Measurements from ENCODE around the gene RPA1.

Gene RPA1

DNA sequence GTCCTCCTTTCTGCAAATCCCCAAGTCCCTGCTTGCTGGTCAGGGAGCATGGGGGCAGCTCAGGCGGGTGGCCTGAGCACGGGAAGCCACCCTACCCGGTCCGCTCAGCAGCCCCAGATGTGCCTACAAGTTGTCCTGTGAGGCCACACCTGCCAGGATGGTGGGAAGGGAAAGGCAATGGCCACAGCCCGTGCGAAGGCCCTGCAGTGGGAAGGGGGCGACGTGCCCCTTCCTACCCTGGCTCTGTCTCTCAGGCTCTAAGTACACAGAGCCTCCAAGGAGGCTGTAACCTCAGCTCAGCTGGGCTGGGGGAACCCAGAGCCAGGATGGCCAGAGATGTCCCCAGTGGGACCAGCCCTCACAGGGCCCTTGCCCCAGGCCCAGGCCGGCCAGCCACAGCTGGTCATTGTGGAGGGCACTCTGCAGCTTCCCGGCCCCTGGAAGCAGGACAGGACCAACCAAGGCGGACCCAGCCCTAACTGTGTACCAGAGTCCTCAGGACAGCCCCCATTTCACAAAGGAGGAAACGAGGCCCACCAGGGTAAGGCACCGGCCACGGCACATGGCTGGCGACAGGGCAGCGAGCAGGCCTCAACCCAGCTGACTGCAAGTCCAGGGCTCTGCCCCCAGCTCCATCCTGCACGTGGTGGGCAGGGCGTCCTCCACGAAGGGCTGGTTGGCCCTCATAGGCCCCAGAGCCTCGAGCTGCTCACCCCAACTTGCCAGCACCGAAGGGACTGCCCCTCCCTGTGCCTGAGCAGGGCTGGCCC lies 113.0 kb downstream of the RPA1 start:
- DNase-seq (ENCODE audit: low read depth) = no peak

DNA sequence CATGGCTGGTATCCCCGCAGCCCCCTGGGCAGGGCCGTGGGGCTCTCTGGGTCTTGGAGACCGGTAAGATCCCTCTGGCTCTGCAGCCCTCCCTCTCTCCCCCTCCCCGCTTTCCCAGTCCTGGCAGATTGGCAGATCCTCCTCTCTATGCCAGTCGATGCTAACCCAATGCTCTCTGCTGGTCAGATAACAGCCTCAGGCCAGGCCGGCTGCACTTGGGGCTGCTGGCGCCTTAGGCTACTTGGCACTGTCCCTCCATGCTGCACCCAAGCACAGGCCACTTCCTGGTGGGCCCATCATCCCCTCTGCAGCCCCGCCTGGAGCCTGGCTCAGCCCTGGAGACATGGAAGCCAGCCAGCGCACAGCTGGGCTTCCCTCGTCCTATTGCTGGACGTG lies 113.6 kb downstream of the RPA1 start:
- no peak for DNase-seq (ENCODE audit: low read depth)

DNA sequence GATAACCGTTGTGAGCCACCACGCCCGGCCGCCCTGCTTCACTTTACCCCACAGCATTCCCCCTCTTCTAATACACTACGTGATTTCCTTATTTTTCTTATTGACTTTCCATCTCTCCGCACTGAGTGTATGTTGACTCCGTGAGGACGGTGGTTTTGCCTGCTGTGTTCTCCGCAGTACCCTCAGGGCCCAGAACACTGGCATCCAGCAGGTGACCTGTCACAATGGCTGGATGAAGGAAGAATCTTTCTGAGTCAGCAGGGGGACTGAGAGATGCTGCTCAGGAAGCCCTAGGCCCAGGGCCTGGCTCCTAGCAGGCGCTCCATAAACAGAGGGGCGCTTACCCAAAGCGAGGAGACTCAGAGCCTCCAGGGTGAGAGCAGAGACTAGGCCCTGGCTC lies 115.8 kb downstream of the RPA1 start:
- no peak for DNase-seq (ENCODE audit: low read depth)

DNA sequence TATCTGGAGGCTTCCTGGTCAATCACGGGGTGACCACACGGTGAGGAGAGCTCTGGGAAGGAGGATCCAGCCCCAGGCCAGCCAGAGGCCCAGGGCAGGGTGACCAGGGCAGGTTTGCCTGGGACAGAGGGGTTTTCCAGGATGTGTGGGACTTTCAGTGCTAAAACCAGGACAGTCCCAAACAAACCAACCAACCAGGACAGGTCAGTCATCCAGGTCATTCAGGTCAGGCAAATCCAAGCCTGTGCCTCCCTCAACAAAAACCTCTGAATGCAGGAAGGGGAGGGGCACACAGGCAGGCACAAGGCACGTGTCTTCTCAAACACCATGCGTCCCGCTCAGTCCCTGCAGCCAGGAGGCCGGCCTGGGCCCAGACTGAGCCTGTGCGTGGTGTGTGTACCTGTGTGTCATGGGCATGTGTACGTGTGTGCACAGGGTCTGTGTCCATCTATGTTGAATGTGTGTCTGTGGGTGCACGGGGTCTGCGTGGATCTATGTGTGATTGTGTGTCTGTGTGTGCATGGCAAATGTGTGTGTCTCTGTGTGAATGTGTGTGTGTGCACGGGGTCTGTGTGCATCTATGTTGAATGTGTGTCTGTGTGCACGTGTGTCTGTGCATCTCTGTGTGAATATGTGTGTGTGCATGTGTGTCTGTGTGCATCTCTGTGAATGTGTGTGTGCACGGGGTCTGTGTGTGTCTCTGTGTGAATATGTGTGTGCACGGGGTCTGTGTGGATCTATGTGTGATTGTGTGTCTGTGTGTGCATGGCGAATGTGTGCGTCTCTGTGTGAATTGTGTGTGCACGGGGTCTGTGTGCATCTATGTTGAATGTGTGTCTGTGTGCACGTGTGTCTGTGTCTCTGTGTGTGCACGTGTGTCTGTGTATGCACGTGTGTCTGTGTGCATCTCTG lies 116.5 kb downstream of the RPA1 start:
- no peak for DNase-seq (ENCODE audit: low read depth)

DNA sequence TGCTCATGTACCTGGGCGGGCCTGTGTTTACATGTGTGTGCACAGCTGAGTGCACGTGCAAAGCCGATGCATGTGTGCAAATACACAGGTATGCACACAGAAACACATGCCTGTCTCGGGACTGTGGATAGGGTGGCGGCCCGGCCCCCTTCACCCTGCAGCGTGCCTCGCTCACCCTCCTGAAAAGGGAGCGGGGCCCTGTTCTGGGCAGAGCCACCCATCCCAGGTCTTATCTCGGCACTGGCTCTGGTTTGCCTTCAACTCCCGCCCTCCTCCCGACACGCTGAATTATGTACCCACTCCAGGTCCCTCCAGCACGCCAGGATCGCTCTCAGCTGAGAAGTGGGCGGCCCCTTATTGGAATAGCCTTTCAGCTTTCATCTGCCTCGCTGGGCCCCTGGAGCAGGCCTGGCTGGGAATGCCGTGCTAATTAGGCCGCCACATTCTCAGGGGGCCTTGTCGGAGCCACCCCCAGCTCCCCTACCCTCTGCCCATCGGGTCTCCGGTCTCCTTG lies 117.5 kb downstream of the RPA1 start:
- DNase-seq (ENCODE audit: low read depth) = no peak

DNA sequence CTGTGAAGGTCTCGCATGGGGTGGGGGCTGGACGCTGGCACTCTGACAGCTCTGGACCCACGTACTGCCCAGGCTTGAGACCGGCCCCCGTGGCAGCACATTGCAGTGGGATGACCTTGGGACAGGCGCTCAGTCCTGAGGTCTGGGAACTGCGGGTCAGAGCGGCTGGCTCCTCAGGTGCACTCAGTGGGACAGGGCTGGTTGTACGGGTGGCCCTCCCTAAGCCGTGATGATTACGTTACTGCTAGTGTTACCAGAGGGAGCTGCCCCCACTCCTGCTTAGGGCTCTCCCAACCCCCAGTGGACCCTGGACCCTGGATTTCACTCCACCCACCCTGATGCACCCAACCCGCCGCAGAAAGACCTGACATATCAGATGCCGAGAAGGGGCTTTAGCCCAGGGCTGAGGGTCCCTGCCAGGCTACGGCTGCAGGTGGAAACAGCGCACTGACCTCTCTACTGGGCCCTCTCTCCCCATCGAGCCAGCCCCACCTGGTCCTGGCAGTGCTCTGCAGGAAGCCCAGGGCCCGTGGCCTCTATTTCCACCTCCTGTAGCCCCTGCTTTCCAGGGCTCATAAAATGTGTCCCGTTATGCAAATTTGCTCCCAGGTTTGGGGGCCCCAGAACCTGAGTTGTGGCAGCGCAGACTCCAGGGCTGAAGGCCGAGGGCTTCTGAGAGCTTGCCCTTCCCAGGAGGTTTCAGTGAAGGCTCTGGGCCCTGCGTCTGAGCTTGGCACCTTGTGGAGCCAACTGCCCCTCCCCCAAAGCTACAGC lies 118.1 kb downstream of the RPA1 start:
- DNase-seq (ENCODE audit: low read depth) = no peak

DNA sequence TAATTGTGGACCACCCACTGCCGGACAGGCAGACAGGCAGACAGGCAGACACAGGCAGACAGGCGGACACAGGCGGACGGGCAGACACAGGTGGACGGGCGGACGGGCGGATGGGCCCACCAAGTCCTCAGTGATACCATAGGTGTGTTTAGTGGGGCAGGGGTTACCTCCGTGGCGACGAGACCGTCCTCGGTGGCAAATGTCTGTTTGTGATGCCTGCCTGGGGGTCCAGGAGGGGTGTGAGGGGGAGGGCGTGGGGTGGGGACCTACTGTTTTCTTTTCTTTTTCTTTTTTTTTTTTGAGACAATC lies 118.7 kb downstream of the RPA1 start:
- no peak for DNase-seq (ENCODE audit: low read depth)
